Caki2 (cell line): ENCODE measurements around the gene P4HB. TPM values are rescaled to one million over a fixed set of nuclear protein-coding genes. Genes with fewer than 3 reads are reported as not detected.

Experiments used
- DNase-seq: peaks from one replicate; pipeline ENCODE4 v3.0.0-alpha.2; 2015; ENCODE audit warnings: low read depth
- in situ Hi-C: cut with HindIII; loops from 2 replicates; pipeline ENCODE4 v1.10.0; 2016; ENCODE audit warnings: low sequenced_read_pairs, low pct_unique_long_range_greater_than_20kb, mixed read lengths
- total RNA-seq: library from RNA; depleted of rRNA; stranded (reverse); fragments of >200 nt; shearing (Covaris generic); gene quantifications from 2 replicates; pipeline ENCODE4 v1.2.3, GENCODE V29; 2014; ENCODE audit warnings: low replicate concordance

The P4HB gene
- total RNA-seq, 1 experiment from 2014 or later: 796 TPM

DNA sequence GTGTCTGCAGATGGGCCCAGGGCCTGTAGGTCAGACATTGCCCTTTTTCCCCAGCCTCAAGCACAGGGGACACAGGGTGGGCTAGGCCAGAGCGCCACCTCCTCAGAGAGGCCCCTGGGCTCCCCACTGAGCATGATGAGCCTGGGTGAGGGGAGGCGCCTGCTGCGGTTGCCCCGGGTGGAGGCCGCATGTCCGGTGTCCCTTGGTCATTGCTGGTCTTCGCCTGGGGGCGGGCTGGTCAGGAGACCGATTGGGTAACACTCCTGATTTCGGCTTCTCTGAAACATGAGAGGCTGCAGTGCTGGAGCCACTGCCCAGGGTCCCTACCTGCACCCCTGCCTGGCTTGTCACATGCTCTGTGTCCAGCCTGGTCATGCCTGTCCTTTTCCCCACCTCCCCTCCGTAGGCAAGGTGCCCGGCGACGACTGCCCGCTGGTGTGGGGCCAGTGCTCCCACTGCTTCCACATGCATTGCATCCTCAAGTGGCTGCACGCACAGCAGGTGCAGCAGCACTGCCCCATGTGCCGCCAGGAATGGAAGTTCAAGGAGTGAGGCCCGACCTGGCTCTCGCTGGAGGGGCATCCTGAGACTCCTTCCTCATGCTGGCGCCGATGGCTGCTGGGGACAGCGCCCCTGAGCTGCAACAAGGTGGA, 39.3 kb upstream of the P4HB start:
- in situ Hi-C loops: no loop called here
- no peak for DNase-seq

DNA sequence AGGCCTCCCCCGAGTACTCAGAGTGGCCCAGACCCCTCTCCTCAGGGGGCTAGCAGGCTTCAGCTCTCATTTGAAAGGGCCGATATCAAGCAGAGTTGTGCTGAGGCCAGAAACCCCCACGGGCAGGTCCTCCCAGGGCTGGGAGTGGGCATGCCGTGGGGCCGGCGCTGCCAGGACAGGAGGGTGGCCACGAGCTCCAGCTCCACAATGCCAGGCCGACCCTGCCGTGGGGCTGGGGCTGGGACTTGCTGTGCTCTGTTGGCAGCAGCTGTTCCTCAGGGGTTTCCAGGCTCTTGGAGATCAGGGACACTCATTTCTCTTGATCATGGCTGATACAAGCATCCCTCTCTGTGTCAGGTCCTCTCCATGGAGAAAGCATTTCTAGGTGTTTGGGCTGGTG, 38.5 kb upstream of the P4HB start:
- no peak for DNase-seq
- in situ Hi-C loops: no loop called here

DNA sequence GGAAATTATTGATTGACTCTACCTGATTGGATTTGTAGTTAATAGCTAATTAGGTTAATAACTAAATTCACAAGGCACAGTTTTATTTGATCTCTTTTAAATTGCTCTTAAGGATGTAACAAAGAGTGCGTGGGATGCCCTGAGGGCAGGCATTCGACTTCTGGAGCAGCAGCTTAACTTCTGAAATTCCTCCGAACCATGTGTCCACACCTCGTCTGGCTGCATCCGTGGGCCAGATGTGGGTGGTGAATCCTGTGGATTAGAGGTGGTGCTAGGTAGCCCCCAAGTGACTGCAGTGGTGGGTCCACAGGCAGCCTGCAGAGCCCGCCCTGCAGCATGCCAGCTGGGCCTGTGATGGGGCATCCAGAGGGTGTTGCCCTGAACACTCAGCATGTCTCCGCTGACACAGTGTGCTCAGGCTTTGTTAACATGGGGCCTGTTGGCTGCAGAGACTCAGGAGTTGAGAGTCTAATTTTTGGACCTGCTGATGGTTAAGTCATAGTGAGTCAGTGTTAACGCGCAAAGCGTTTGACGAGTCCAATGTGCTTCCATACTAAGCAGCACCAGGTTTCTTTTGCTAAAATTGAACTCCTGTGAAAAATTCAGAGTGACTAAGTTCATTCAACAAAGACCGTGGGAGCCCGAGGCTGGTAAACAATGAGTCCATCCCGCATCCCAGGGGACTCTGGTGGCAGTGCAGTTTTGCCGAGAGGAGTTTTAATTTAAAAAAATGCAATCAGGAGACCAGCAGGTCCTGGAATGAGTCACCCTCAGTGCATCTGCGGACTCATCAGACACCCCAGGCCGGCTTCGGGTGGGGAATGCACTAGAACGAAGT, 37.9 kb upstream of the P4HB start:
- peak; percentile 80 for DNase-seq
- in situ Hi-C loops: no loop called here

DNA sequence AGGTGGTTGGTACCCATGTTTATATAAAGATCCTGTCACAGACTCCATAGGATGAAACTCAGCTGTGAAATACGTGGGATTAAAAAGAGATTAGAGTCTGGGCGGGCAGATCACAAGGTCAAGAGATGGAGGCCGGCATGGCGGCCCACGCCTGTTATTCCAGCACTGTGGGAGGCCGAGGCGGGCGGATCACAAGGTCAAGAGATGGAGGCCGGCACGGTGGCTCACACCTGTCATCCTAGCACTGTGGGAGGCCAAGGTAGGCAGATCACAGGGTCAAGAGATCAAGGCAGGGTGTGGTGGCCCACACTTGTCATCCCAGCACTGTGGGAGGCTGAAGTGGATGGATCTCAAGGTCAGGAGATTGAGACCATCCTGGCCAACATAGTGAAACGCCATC, 35.1 kb upstream of the P4HB start:
- in situ Hi-C loops: no loop called here
- DNase-seq: no peak

DNA sequence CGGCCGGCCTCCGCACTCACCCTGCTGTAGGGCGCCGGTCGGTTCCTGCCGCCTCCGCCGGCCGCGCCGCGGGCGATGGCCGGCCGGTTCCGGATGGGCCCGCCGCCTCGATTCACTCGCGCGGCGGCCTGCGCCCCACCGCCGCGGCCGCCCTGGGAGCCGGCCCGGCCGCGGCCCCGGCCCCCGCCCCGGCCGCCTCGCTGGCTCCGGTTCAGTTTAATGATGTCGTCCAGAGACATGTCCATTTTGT, 30.9 kb upstream of the P4HB start:
- in situ Hi-C loops: no loop called here
- no peak for DNase-seq

DNA sequence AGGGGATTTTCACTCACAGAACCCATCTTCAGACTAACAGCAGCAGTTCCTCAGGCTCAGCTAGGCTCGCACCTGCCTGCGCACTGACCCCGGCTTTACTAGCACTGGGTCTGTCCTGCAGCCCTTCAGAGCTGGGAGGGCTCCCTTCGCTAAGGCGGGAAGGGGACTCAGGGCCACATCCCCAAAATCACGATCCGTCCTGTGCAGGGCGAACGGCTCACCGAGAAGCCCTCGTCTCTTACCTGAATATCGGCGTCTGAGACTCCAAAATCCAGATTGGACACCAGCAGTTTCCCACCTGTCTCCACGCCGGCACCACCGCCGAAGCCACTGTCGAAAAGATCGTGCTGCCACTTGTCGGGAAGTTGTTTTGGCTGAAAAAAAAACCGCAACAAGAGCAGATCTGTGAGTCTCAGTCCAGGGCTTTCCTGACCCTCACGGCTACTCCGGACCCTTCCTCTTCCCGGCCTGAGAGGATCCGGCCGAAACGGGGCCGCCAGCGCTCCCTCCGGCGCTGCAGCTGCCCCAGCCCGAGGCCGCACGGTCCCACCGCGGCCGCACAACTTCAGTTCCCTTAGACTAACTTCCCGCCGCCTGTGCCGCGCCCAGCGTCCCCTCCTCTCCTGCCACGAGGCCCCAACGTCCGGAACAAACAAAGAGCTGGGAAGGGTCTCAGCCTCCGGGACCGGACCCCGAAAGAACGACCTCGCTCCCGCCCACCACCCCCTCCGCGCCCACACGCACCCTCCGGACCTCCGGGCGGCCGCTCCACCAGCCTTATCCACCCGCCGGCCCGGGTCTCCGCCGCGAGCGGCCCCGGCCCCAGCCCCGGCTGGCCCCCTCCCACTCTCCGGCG, 30.3 kb upstream of the P4HB start:
- no peak for DNase-seq

DNA sequence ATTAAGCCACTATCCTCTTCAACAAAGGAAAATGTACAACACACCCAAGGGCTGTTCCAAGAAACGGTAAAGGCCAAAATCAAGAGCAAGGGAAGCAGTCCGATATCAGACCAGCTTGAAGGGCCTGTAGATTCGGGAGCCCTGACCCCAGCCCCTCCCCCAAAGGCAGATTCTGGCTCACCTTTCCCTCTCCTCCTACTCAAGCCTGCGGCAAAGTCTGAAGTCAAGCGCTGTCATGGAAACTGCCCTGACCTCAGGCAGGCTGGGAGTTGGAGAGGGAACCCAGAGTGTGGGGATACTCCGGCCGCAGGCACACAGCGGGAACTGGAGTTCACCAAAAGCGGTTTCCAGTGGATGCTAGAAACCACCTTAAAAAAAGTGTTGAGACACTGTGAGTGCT, 29.3 kb upstream of the P4HB start:
- DNase-seq: no peak
- in situ Hi-C loops: no loop called here

More for the DNA sequence above, 30.3 kb upstream of the P4HB start:
- in situ Hi-C loops: no loop called here

DNA sequence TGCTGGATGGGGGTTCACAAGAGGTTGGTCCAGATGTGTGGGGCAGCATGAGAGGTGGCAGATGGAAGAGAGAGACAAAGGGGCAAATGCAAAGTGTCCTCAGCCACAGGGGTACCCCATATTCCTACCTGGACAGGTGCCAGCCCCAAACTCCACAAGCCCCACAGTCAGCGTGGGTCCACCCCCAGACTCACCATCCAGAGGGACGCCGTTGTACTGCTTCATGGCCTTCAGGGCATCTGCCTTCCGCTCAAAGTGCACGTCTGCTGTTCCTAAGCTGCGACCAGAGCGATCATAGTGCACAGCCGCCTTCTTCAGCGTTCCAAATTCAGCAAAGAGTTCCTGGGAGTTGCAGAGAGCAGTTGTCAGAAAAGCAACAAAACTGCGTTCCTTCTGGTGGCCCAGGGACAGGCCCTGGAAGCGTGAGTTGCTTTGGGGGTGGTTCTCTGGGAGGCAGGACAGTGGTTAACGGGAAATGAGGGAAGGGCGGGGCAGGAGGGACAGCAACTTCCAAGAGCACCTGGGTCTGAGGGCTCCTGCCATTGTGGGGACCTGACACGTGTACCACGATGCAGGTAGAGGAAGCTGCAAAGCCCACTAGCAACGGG, 28.8 kb upstream of the P4HB start:
- no peak for DNase-seq
- in situ Hi-C loops: no loop called here

DNA sequence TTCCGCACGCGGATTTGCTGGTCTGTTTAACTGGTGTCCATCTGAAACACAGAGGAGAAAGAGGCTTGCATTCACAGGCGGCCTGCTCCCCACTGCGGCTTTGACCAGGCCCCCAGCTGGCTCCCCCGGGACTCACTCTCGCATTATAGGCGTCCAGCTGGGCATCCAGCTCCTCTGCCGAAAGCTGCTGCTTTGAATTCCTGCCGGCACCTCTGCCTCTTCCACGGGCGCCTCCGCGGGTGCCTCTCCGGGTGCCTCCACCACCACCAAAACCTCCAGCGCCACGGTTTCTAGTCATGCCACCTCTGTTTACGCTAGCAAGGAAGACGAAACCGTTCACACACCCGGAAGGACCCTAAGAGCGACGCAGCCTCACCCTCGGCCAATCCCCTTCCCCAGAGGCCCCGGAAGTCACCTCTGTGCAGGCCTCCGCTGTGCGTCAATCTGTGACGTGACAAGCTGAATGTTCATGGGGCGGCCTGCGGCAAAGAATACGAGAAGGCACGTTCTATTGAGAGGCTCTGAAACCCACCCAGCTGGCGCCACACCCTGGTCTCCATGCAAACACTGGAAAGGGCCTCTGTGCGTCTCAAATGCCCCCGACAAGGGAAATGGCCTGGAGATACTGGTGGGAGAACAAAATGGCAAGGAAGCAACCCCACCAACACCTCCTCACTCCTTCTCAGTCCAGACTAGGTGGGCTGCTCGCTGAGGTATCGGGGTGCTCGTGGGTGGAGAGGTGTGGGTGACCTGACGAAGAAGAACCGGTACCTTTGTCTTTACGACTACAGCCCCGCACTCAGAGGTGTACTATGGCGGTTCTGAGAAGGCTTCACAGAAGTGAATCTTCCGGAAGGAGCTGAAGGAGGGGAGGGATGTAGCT, 28.0 kb upstream of the P4HB start:
- DNase-seq: no peak
- in situ Hi-C loops: no loop called here

DNA sequence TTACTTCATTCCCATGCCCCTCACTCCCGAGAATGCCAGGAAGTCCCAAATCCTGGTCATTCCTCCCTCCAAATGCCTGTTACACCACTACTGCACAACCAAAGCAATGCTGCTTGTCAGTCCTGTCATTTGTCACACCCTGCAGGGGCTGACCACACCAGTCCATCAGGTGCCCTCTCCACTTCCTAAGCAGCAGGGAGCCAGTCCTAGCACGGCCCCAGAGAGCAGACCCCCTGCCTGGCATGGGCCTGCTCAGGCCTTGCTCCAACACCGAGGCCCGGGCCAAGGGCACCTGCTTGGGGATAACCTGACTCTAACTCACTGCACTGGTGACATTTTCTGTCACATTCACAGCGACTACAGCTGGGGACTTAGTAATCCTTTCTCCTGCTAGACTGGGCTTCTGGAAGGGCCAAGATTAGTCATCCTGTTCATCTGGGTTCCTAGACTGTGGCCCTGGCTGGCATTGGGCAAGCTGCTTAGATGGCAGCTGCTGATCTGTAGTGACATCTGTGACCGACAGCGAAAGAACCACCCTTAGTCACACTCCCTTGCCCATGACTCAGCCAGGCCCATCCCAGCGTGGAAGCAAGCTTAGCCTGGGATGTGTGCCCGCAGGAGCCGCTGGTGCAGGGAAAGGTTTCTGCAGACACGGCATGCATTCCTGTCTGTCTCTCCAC, 25.7 kb upstream of the P4HB start:
- DNase-seq: peak; percentile 93
- in situ Hi-C loops: no loop called here

DNA sequence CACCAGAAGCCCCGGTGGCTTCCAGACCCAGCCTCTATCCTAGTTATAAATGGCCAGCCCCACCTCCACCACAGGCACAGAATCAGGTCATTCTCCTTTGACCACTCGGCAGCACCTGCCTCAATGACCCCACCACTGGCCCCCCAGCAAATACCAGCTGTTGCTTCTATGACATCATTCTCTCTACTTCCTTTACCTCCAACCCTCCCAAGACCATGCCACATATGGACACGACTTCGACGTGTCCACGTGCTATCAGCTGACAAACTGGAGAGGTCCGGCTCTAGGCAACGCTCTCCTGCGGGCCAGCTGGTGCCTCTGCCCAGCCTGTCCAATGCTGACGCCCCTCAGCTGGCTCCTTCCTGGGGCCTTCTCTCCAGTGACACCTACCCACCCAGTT, 25.1 kb upstream of the P4HB start:
- DNase-seq: no peak
- in situ Hi-C loops: no loop called here

DNA sequence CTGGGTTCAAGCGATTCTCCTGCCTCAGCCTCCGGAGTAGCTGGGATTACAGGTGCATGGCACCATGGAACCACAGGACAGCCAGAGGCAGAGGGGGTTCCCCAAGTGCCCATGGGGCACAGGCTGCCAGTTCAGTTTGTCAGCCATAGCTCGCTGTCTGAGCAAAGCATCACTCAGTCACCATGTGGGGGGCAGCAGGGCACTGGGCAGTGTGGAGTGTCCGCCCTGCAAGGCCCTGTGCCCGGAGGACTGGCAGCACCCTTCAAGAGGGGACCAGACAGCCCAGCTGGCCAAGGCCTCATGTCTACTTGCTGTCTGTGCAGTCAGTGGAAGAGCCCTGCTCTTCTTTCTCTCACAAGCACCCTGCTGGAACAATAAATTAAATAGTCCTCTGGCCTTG, 24.6 kb upstream of the P4HB start:
- no peak for DNase-seq
- in situ Hi-C loops: no loop called here

DNA sequence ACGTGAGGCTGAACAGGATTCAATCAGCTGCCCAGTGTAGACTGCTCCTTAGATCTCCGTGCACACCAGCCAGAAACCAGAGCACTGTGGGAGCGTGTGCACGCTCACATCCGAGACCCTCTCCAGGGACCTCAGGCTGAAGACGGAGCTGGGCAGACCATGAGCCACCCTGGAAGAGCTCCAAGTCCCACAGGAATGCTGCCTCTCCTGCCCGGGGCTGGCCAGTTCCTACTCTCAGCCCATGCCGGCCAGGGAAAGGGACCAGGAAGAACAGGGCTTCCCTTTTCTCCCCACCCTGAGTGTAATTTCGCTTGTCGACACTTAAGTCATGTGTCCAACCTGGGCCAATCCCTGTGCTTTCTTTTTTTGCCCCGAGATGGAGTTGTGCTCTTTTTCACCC, 24.2 kb upstream of the P4HB start:
- DNase-seq: no peak
- in situ Hi-C loops: no loop called here

DNA sequence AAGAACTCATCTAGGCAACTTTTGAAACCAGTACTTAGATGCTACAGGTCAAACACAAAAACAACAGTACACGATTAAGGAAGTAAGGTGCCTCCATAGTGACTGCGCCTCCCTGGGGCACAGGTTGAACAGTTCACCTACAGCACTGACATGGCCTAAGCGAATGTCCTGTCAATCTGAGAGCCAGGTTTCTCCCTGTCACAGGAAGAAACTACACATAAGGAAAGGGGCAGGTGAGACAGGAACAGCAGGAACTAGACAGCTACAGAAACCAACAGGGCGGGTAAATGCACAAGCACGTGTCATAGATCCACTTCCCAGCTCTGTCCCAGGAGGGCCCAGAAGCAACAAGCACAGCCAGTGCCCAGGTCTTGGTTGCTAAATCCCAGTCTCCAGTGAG, 18.8 kb upstream of the P4HB start:
- in situ Hi-C loops: no loop called here
- DNase-seq: no peak

DNA sequence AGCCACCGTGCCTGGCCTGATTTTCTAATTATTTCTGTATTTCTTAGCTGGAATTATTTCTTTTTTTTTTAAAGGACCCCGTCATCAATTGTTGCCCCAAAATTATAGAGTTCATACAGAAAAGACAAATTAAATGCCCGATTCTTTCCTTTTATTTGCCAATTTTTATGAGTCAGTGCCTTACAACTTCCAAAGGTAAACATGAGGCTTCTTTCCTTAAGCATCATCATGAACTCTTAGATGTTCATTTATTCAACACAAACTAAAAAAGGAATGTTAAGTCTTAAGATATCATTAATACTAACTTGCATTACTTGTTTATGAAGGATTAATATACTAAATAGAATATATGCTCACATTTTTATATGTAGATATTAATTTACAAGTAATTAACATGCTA, 18.0 kb upstream of the P4HB start:
- DNase-seq: no peak
- in situ Hi-C loops: no loop called here

DNA sequence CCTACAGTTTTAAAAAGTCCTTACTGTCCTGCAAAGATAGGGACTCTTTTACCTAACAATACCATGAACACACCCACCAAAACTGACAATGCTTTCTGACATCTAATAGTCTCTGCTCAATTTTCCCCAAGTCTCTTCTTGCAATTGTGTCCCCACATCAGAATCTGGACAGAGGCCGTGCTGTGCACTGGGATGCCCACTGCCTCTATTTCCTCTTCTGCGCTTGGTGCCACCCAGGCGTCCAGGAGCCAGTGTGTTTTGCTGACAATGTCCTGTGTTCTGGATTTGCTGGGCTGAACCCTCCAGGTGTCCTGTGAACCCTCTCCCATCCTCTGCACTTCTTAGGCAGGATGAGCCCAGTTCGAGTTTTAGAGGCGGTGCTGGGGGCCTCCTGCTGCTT, 17.2 kb upstream of the P4HB start:
- DNase-seq: no peak
- in situ Hi-C loops: no loop called here

DNA sequence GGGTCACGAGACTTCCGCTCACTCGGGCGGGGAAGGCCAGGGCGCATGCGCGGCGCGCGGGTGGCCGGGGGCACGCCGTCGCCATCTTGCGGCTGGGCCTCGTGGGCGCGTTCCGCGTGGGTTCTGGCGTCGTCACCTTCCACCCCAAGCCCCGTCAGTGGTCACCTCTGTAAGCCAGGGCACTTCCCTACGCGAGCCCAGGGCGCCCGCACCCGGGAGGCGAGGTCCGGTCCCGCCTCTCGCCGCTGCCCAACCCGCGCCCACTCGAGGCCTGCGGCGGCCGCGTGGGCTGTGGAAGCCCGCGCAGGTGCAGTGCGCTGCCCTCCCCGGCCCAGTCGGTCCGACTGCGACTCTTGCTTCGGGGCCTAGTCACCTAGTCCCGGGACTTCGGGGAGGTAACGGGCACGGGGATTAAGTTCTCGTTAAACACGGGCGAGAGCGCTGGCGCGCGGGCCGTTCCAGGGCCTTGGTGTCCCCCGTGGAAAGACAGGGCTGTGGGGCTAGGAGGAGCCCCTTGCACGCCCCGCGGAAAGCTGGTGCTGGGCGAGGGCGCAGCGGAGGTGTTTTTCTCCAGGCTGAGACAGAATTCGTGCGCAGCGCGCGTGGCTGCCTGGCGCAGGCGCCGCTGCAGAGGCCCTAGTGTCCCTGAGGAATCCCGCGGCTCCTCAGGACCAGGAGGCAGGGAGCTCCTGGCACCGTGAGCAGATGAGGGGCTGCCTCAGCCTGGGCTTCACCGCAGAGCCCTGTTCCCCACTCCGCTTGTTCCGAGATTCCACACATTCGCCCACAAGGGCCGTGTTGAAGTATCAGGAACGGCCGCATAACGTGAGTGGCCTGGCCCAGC, 11.3 kb upstream of the P4HB start:
- DNase-seq: peak; percentile 80
- in situ Hi-C loops: no loop called here
